SW480 (cell line): Measurements from ENCODE around the gene FRMD5.
A peak's percentile ranks its signal among the peaks of the same experiment; 100 is the strongest.

ENCODE experiments used
- DNase-seq: peaks from one replicate; pipeline ENCODE4 v3.0.0-alpha.2; 2016; ENCODE audit warnings: low spot score

Gene FRMD5

DNA sequence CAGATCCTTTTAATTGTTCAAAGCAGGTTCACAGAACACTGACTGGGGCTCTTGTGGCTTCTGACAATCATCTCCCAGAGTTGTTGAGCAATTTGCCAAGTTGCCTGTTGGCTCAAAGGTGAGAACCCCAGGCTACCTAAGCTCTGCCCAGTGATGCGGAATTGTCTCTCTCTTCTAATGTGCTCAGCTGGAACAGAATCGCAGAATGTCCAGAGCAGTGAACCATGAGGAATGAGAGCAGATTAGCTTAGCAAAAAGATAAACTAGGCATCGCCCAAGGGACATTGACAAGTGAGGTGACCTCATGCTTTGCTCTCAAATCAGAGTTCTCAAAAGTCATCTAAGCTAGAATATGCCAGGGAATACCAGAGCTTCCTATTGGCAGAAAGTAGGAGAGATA lies 220.2 kb downstream of the FRMD5 start:
- DNase-seq, result no peak

GRCh38 chr15:43969802-43970375 lies 225.2 kb downstream of the FRMD5 start:
- DNase-seq, result no peak

- no peak for DNase-seq
Measured at GRCh38 chr15:43968551-43968950, 226.5 kb downstream of the FRMD5 start.

GRCh38 chr15:43966646-43967045 lies 228.4 kb downstream of the FRMD5 start:
- DNase-seq, result no peak

DNA sequence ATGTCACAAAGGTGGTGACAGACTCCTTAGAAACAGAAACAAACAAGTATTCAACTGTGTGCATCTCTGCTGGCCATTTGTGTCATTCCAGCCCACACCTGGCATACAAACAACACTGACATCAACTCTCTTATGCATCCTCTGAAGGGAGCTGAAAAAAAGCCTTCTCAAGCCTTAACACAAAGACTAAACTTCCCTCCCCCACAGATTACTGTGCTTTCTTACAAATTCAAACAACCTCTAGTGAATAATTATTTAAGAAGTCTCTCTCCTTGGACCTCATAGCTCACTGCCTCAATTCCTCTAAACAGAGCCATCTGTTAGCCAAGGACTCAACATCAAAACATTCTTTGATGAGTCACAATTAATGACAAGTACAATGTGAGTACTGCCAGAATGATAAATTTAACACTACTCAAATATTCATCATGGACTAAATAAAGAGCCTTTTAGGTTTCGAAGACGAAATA lies 236.2 kb downstream of the FRMD5 start:
- DNase-seq, result no peak

- DNase-seq, result no peak
Measured at GRCh38 chr15:43957724-43958123, 237.3 kb downstream of the FRMD5 start.

DNA sequence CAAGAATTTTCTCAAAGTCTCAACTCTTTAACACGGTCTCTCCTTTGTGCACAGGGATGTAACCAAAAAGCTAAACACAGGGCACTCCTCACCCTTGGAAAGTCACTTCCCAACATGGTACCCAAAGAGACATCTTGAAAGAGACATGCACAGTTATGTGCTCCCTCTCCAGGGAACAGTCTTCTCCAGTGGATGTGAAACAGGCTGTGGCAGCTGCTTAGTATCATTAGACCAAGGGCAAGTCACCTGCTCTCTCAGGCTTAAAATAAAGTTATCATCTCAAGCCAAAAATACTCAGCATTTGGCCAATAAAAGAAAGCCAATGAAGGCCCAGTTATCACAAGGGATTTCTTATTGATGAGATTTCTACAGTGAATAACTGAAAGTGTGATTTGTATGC lies 239.9 kb downstream of the FRMD5 start:
- DNase-seq, result no peak

- no peak for DNase-seq
Measured at GRCh38 chr15:43954181-43954621, 240.9 kb downstream of the FRMD5 start.

DNA sequence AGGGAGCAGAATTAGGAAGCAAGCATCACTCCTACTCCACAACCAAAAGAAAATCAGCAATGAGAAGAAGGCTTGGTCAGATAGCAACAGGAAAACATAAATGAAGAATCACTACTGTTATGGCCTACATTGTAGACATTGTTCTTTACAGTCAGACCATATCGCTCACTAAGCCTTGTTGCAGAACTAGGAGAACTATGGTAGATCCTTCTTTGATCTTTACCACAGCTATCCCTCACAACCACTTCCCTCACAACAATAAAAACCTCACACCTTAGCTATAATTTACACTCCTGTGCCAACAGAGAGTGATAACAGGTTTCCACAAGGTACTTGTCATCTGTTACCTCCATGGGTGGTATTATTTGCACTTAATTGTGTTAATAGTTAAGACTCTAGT lies 241.7 kb downstream of the FRMD5 start:
- peak; percentile 59 for DNase-seq

DNA sequence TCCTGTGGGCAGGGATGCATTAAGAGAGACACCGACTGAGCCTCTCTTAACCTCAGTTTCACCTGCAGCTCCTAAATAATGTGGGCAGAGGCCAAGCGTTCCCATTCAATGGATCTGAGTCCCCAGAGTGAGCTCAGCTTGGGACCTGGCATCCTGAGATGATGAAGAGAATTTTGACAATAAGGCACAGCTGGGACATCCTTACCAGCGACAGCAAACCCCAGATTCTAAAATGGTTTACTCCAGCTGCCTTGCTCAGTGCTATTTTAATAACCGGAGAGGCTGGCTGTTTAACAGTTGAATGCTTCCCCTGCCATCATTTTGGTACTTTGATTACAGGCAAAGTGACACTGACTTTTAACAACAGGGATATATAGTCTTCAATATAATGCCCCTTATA lies 244.5 kb downstream of the FRMD5 start:
- DNase-seq, result no peak

DNA sequence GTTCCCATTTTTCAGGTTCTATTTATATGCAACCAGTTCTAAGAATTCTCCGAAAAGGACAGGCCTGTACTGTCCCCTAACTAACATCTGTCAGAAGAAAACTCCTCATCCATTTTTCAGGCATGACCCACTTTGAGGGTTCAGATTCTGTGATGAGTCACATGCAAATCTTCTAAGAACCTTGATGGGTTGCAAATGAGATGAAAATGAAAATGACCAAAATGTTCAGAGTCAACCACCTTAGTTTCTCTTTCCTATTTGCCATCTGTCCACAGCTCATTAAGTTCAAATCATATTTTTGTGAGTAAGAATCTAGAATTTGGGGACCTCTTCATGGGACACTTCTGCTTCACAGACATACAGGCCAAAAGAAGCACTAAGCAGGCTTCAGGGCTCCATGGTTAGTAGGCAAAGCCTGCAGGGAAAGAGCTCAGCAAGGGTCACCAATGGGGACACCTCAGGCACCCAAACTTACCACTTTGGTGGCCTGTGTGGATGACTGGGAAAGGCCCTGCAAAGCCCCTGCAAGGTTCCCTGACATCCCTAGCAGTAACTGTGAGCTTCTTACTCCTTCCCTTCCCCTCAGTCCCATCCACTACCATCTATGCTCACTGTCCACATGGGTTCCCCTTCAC lies 246.3 kb downstream of the FRMD5 start:
- DNase-seq, result no peak

DNA sequence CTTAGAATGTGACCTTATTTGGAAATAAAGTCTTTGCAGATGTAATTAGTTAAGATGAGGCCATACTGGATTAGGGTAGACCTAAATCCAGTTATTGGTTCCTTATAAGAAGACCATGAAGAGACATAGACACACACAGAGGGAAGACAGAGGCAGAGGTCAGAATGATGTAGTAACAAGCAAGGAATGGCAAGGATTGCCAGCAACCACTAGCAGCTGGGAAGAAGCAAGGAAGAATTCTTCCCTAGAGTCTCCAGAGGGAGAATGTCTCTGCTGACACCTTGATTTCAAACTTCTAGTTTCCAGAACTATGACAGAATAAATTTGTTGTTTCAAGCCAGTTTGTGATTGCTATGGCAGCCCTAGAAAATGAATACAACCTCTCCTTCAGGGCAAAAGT lies 251.6 kb downstream of the FRMD5 start:
- no peak for DNase-seq

DNA sequence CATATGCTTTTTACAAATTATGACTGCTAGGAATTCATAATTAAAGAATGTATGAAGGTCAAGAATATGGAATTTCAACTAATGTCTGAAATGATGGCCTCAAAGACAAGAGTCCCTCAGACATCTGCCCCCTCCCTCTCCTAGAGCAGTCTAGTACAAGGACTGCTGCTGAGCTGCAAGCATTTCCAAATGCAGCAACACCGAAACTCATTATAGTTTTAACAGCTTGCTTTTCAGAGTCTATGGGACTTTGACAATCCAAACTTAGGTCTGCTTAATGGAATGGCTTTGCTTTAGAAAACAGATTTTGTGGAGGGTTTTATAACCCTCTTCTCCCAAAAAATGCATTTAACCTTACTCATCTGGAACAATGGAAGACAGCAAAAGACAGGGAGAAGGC lies 252.9 kb downstream of the FRMD5 start:
- no peak for DNase-seq

GRCh38 chr15:43941555-43941954 lies 253.5 kb downstream of the FRMD5 start:
- DNase-seq, result no peak

- no peak for DNase-seq
Measured at GRCh38 chr15:43941071-43941470, 254.0 kb downstream of the FRMD5 start.

GRCh38 chr15:43939070-43939469 lies 256.0 kb downstream of the FRMD5 start:
- peak; percentile 11 for DNase-seq

GRCh38 chr15:43934480-43934879 lies 260.6 kb downstream of the FRMD5 start:
- no peak for DNase-seq

GRCh38 chr15:43932907-43933306 lies 262.2 kb downstream of the FRMD5 start:
- no peak for DNase-seq

- no peak for DNase-seq
Measured at GRCh38 chr15:43931790-43932435, 263.2 kb downstream of the FRMD5 start.

- DNase-seq, result no peak
Measured at GRCh38 chr15:43931119-43931518, 264.0 kb downstream of the FRMD5 start.

DNA sequence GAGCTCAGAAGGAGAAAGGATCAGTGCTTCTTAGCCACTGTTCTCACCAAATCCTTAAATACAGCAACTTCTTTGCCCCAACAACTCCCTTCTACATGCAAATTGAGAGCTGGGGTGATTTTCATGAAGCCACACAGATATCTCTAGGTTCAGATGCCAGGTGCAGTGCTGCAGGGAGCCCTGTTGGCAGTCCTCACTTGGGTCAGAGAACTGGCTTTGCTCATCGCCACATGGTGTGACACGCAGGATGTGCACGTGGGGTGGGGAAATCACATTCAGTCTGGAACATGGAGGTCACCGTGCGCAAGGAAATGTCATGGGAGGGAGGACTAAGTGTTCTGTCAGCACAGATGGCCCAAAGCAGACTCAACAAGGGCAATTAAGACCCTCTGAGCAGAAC lies 264.5 kb downstream of the FRMD5 start:
- DNase-seq, result no peak

- no peak for DNase-seq
Measured at GRCh38 chr15:43930079-43930478, 265.0 kb downstream of the FRMD5 start.

DNA sequence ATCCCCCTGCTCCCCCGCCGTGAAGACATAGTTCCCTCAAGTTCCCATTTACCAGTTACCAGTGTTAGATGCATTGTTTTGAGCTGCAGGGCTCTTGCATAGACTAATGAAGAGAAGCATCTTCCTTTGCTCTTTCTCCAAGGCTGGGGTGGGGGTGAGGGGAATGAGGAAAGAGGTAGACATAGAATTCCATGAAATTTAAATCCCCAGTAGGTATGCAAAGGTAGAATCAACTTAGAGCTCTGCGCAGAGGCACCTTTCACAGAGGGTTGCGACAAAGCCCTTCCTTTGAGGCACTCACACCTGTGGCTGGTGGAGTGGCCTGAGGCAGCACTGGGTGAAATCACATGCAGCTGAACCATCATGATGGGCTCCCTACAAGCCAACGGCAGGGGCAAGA lies 266.9 kb downstream of the FRMD5 start:
- no peak for DNase-seq

GRCh38 chr15:43927203-43927602 lies 267.9 kb downstream of the FRMD5 start:
- DNase-seq, result no peak
